HepG2 (cell line): Measurements from ENCODE around the gene CAMSAP1. TPM values are rescaled to one million over a fixed set of nuclear protein-coding genes. Genes with fewer than 3 reads are reported as not detected.

ENCODE experiments used
- ATAC-seq: fragments of 200-7000 bp; cut with Tn5 transposase; 3 replicates; pipeline ENCODE4 v1.9.1; 2020; ENCODE audit warnings: mild to moderate bottlenecking, moderate library complexity
- BruUV-seq: library from RNA; stranded (reverse); fragments of 400-500 nt; replicated peaks from 2 replicates; lab custom pipeline; 2021; lab: Mats Ljungman, UMichigan
- CTCF ChIA-PET: fragments of 300-600 bp; formaldehyde crosslinking; extraction: SDS; loops from one replicate; lab custom pipeline; 2021; ENCODE audit warnings: low total read pairs, inconsistent platforms, low intra/inter-chr PET ratio; lab: Yijun Ruan, JAX
- POLR2A ChIA-PET: fragments of 350-600 bp; sonication (Branson Sonifier 250); formaldehyde crosslinking; loops from one replicate; lab custom pipeline; 2020; ENCODE audit warnings: antibody characterized with exemption, inconsistent platforms; lab: Yijun Ruan, JAX
- DNase-seq: peaks from one replicate; pipeline ENCODE4 v3.0.0-alpha.2; 2015; ENCODE audit warnings: low spot score
- FAIRE-seq: peaks from 3 replicates; lab custom pipeline; 2011; peaks lifted over from hg19 to GRCh38; lab: Jason Lieb, UNC
- H2AFZ ChIP-seq: one replicate; pipeline ENCODE4 v1.6.1; 2011; ENCODE audit warnings: low read length, inconsistent platforms
- H3K27ac ChIP-seq: fragments of 300-600 bp; 3 replicates; pipeline ENCODE4 v1.8.0; 2011; ENCODE audit warnings: mixed run types, mild to moderate bottlenecking, mixed read lengths, low read length, inconsistent platforms; ENCODE audit not compliant: insufficient read depth; ENCODE audit errors: extremely low read length
- H3K27me3 ChIP-seq, 2 experiments: fragments of 200-600 bp in 1 of 2; 2 replicates in 1 of 2; 3 replicates in 1 of 2; pipeline versions ENCODE4 v1.6.0 to v1.8.0; 2011; ENCODE audit warnings: low read length in 2 of 2, mild to moderate bottlenecking in 2 of 2, moderate library complexity in 2 of 2, inconsistent platforms in 1 of 2; ENCODE audit not compliant: insufficient read depth in 2 of 2, control insufficient read depth in 1 of 2
- H3K36me3 ChIP-seq, 2 experiments: fragments of 200-600 bp in 1 of 2; replicated peaks in 1 of 2; 2 replicates in 1 of 2; 3 replicates in 1 of 2; pipeline versions ENCODE4 v1.5.1 to v1.8.0; 2011; ENCODE audit warnings: low read length in 2 of 2, inconsistent platforms in 1 of 2; ENCODE audit not compliant: insufficient read depth in 2 of 2, control insufficient read depth in 1 of 2
- H3K4me1 ChIP-seq: 2 replicates; pipeline ENCODE4 v1.5.1; 2012; ENCODE audit warnings: low read length, inconsistent platforms; ENCODE audit not compliant: insufficient read depth
- H3K4me2 ChIP-seq: 2 replicates; pipeline ENCODE4 v1.6.0; 2011; ENCODE audit warnings: low read depth, low read length, inconsistent platforms
- H3K4me3 ChIP-seq, 3 experiments: fragments of 200-600 bp in 1 of 3; sonication (generic), shearing (Covaris generic) in 1 of 3; replicated peaks in 1 of 3; 2 replicates each; pipeline ENCODE4 v1.5.1; 2011 to 2016; ENCODE audit warnings: low read length in 3 of 3, inconsistent platforms in 2 of 3, low read depth in 2 of 3, mild to moderate bottlenecking in 2 of 3, control low read depth in 1 of 3, mixed read lengths in 1 of 3; ENCODE audit not compliant: insufficient read depth in 1 of 3
- H3K79me2 ChIP-seq: one replicate; pipeline ENCODE4 v1.6.1; 2011; ENCODE audit warnings: low read length, inconsistent platforms; ENCODE audit not compliant: insufficient read depth
- H3K9ac ChIP-seq: 2 replicates; pipeline ENCODE4 v1.6.0; 2011; ENCODE audit warnings: mild to moderate bottlenecking, low read depth, low read length, inconsistent platforms; ENCODE audit not compliant: insufficient read depth
- H3K9me3 ChIP-seq: 2 replicates; pipeline ENCODE4 v1.5.1; 2012; ENCODE audit warnings: mild to moderate bottlenecking, low read length
- H4K20me1 ChIP-seq: 2 replicates; pipeline ENCODE4 v1.6.0; 2011; ENCODE audit warnings: inconsistent platforms, mild to moderate bottlenecking, low read length, moderate library complexity; ENCODE audit not compliant: insufficient read depth
- CBX5 ChIP-seq: sonication (generic); formaldehyde crosslinking; IDR thresholded peaks from 2 replicates; pipeline ENCODE4 v1.4.0; 2020; ENCODE audit warnings: missing genetic modification reagents, borderline replicate concordance
- ELF3 ChIP-seq: IDR thresholded peaks from 2 replicates; pipeline ENCODE4 v1.6.1; 2016; ENCODE audit warnings: missing genetic modification reagents, missing compliant biosample characterization
- ETV5 ChIP-seq: IDR thresholded peaks from 2 replicates; pipeline ENCODE4 v1.6.1; 2018; ENCODE audit warnings: missing biosample characterization, missing genetic modification reagents, inconsistent platforms, borderline replicate concordance
- FOXP1 ChIP-seq, 2 experiments: fragments of 450-650 bp in 1 of 2; IDR thresholded peaks; 2 replicates each; pipeline ENCODE4 v1.6.1; 2017 to 2018; ENCODE audit warnings: antibody characterized with exemption in 1 of 2
- HCFC1 ChIP-seq: fragments of 150-350 bp; IDR thresholded peaks from 2 replicates; pipeline ENCODE4 v1.6.1; 2014; ENCODE audit warnings: low read depth, low read length
- POLR2AphosphoS2 ChIP-seq: IDR thresholded peaks from 2 replicates; pipeline ENCODE4 v1.6.1; 2011; ENCODE audit warnings: low read depth, low read length, improper control_type of control experiment
- RFX3 ChIP-seq: IDR thresholded peaks from 2 replicates; pipeline ENCODE4 v1.6.1; 2016; ENCODE audit warnings: missing biosample characterization, missing genetic modification reagents
- SRSF4 ChIP-seq: fragments of 200-400 bp; formaldehyde crosslinking; IDR thresholded peaks from one replicate; pipeline ENCODE4 v1.6.1; 2018; ENCODE audit warnings: mild to moderate bottlenecking, low read depth, low read length, moderate library complexity; ENCODE audit not compliant: poor library complexity, severe bottlenecking
- SRY ChIP-seq: sonication (generic); formaldehyde crosslinking; IDR thresholded peaks from 2 replicates; pipeline ENCODE4 v1.8.0; 2022; ENCODE audit warnings: mild to moderate bottlenecking, missing genetic modification reagents
- ZNF549 ChIP-seq: sonication (generic); formaldehyde crosslinking; IDR thresholded peaks from 2 replicates; pipeline ENCODE4 v1.5.0; 2020; ENCODE audit warnings: missing genetic modification reagents
- ZSCAN29 ChIP-seq: sonication (generic); formaldehyde crosslinking; conservative IDR thresholded peaks from 2 replicates; pipeline ENCODE4 v1.4.0; 2020; ENCODE audit warnings: mild to moderate bottlenecking, missing genetic modification reagents
- ZZZ3 ChIP-seq: sonication (generic); formaldehyde crosslinking; IDR thresholded peaks from 2 replicates; pipeline ENCODE4 v1.4.0; 2020; ENCODE audit warnings: missing genetic modification reagents, mild to moderate bottlenecking, borderline replicate concordance
- WGBS: methylation state at CpG from one replicate; pipeline ENCODE4 v1.1.6; 2017; ENCODE audit warnings: low lambda C conversion rate; 5-methylcytosine and 5-hydroxymethylcytosine counted together
- in situ Hi-C: cut with HindIII; loops from 2 replicates; pipeline ENCODE4 v1.10.0; 2017; ENCODE audit warnings: low pct_unique_long_range_greater_than_20kb; ENCODE audit not compliant: extremely low pct_ligation_motif_present
- intact Hi-C: fragments of 100-400 bp; cut with micrococcal nuclease; formaldehyde crosslinking; loops from one replicate; pipeline ENCODE4 v1.10.0; 2022; ENCODE audit not compliant: unreplicated experiment
- polyA plus RNA-seq, 8 experiments: library from polyadenylated mRNA; depleted of rRNA in 3 of 8; stranded (reverse) in 7 of 8; unstranded in 1 of 8; fragments of >200 nt; fragmentation: Illumina TruSeq in 4 of 8; extraction: Trizol in 4 of 8; gene quantifications; 2 replicates each; pipeline versions ENCODE4 v1.2.1 to v1.2.3, GENCODE V29; 2011 to 2016; ENCODE audit warnings: low read depth in 4 of 8, missing spikeins in 1 of 8, mixed read lengths in 1 of 8; ENCODE audit not compliant: insufficient read depth in 1 of 8
- total RNA-seq, 5 experiments: library from RNA; depleted of rRNA; stranded (reverse); fragments of >200 nt; fragmentation: Illumina TruSeq; extraction: Trizol; gene quantifications; 2 replicates each; pipeline ENCODE4 v1.2.3, GENCODE V29; 2016; ENCODE audit warnings: low read depth in 1 of 5
- TF ChIP-seq, protein P1 (sequence below): sonication (generic); formaldehyde crosslinking; IDR thresholded peaks from 2 replicates; pipeline ENCODE4 v1.5.0; 2020; ENCODE audit warnings: mild to moderate bottlenecking, missing genetic modification reagents, moderate library complexity

The CAMSAP1 gene
- total and polyA plus RNA-seq, 2 of the 13 experiments (the other 11 are each of a cell fraction or from before 2014, with no cell fraction given), result 3.8 to 12.4 TPM

DNA sequence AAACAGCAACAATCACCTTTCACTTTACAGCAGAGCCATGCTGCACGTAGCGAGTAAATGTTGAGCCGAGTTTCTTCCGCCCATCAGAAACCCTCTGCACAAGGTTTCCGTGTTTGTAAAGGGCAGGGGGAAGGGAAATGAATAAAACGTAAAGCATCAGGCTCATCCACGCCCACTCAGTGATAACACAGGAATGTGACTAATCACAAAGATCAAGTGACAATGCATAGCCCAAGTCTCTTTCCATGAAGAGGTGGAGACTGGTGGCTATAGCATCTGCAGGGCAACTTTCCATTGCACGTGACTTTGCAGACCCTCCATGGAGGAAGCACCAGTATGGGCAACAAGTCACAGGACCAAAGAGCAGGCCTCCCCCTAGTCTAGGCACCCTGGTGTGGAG, 56.6 kb downstream of the CAMSAP1 start:
- H3K4me2 ChIP-seq, result no peak overlapping the region
- POLR2A ChIA-PET, result no interaction called here
- in situ Hi-C loops, result no loop called here
- FAIRE-seq, result no peak
- H3K27ac ChIP-seq, result no peak overlapping the region
- H3K4me1 ChIP-seq, result no peaks in the 10 kb centered on the region
- no peak overlapping the region for H3K9ac ChIP-seq
- no peak for DNase-seq
- no peaks in the 10 kb centered on the region for H3K9me3 ChIP-seq
- no peaks in the 10 kb centered on the region for H3K27me3 ChIP-seq
- no TSS peak for BruUV-seq
- peaks cover 7 to 20% of the 10 kb centered on the region in 2 experiments; a peak in 4 of 5 replicates for H3K36me3 ChIP-seq
- no peak for ATAC-seq
- no peaks in the 10 kb centered on the region for H4K20me1 ChIP-seq
- intact Hi-C loops, result no loop called here
- no peak overlapping the region for H3K4me3 ChIP-seq
- 98% methylated on average over 8 of the region's 8 CpGs for WGBS
- H2AFZ ChIP-seq, result no peak overlapping the region
- CTCF ChIA-PET, result no interaction called here
- TF ChIP-seq HCFC1 (no peak), ZZZ3 (CRISPR knock-in tag) (no peak)
- no peaks in the 10 kb centered on the region for H3K79me2 ChIP-seq

DNA sequence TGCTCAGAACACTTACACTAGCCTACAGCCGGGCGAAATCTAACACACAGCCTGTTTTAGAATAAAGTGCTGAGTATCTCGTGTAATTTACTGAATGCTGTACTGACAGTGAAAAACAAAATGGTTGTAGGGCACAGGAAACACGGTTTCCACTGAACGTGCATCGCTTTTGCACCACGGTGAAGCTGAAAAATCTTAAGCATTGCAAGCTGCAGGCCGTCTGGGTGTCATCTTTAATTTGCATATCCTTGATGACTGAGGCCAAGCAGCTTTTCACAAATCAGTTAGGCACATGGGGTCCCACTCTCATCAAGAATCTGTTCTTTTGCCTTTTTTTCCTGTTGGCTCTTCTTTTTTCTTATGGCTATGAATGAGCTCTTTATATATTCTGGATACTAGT, 58.2 kb downstream of the CAMSAP1 start:
- CTCF ChIA-PET, result no interaction called here
- in situ Hi-C loops, result no loop called here

More for the DNA sequence above, 58.2 kb downstream of the CAMSAP1 start:
- POLR2A ChIA-PET, result no interaction called here
- no peaks in the 10 kb centered on the region for H3K4me1 ChIP-seq
- no peak for TF ChIP-seq CBX5 (CRISPR knock-in tag)
- TF ChIP-seq, protein P1, sequence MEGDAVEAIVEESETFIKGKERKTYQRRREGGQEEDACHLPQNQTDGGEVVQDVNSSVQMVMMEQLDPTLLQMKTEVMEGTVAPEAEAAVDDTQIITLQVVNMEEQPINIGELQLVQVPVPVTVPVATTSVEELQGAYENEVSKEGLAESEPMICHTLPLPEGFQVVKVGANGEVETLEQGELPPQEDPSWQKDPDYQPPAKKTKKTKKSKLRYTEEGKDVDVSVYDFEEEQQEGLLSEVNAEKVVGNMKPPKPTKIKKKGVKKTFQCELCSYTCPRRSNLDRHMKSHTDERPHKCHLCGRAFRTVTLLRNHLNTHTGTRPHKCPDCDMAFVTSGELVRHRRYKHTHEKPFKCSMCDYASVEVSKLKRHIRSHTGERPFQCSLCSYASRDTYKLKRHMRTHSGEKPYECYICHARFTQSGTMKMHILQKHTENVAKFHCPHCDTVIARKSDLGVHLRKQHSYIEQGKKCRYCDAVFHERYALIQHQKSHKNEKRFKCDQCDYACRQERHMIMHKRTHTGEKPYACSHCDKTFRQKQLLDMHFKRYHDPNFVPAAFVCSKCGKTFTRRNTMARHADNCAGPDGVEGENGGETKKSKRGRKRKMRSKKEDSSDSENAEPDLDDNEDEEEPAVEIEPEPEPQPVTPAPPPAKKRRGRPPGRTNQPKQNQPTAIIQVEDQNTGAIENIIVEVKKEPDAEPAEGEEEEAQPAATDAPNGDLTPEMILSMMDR, result no peak
- no peak for TF ChIP-seq ZNF549
- TF ChIP-seq ETV5, result no peak
- TF ChIP-seq ZSCAN29 (CRISPR knock-in tag), result no peak
- no peak for TF ChIP-seq SRY (CRISPR knock-in tag)
- TF ChIP-seq POLR2AphosphoS2, result no peak
- TF ChIP-seq FOXP1 (IDR thresholded peaks at IDR 0.05), result no peak
- TF ChIP-seq FOXP1 (CRISPR knock-in tag; IDR thresholded peaks at IDR 0.05), result no peak
- no peak for TF ChIP-seq ELF3 (CRISPR knock-in tag)
- no peak for TF ChIP-seq SRSF4
- TF ChIP-seq RFX3 (CRISPR knock-in tag), result no peak
- DNase-seq, result no peak
- no peaks in the 10 kb centered on the region for H3K79me2 ChIP-seq
- intact Hi-C loops, result no loop called here
- peaks cover 7 to 20% of the 10 kb centered on the region in 2 experiments; a peak in 4 of 5 replicates for H3K36me3 ChIP-seq
- no peak overlapping the region for H3K27ac ChIP-seq
- no peak for FAIRE-seq
- H2AFZ ChIP-seq, result no peak overlapping the region
- H3K4me2 ChIP-seq, result no peak overlapping the region
- H3K9me3 ChIP-seq, result no peaks in the 10 kb centered on the region
- no peak overlapping the region for H3K9ac ChIP-seq
- no peaks in the 10 kb centered on the region for H4K20me1 ChIP-seq
- no peak for ATAC-seq
- H3K27me3 ChIP-seq, result no peaks in the 10 kb centered on the region
- H3K4me3 ChIP-seq, result no peak overlapping the region
- 96% methylated on average over 8 of the region's 8 CpGs for WGBS
- BruUV-seq, result no TSS peak
